ENCODE measurements around the gene PRDM2. TPM values are rescaled to one million over a fixed set of nuclear protein-coding genes. Genes with fewer than 3 reads are reported as not detected.

The PRDM2 gene
- total RNA-seq, 2 experiments from 2014 or later, result 48.5 to 61.0 TPM

GRCh38 chr1:13799502-13800283 is 99.7 kb downstream of the PRDM2 start:
- POLR2A ChIA-PET, result no interaction called here
- CTCF ChIA-PET, result no interaction called here

GRCh38 chr1:13801232-13801631 is 101.2 kb downstream of the PRDM2 start:
- POLR2A ChIA-PET, result no interaction called here
- CTCF ChIA-PET, result no interaction called here

- CTCF ChIA-PET, result no interaction called here
- POLR2A ChIA-PET, result no interaction called here
These were observed 101.9 kb downstream of the PRDM2 start for GRCh38 chr1:13801655-13802486.

GRCh38 chr1:13802782-13803545 is 103.0 kb downstream of the PRDM2 start:
- POLR2A ChIA-PET, result no interaction called here
- CTCF ChIA-PET, result no interaction called here

- POLR2A ChIA-PET, result no interaction called here
- CTCF ChIA-PET, result no interaction called here
These were observed 103.7 kb downstream of the PRDM2 start for GRCh38 chr1:13803546-13804239.

- CTCF ChIA-PET, result no interaction called here
These were observed 104.2 kb downstream of the PRDM2 start for GRCh38 chr1:13804240-13804633.

GRCh38 chr1:13805431-13805830 is 105.4 kb downstream of the PRDM2 start:
- CTCF ChIA-PET, result interaction anchor here (0.6 to 0.8 kb wide), 2 partner anchors 139 to 422 kb away, joined by 3 read pairs; no protein-coding TSS in a partner anchor
- POLR2A ChIA-PET, result no interaction called here

More at GRCh38 chr1:13804240-13804633, 104.2 kb downstream of the PRDM2 start:
- POLR2A ChIA-PET, result no interaction called here

- ChIA-PET POLR2A (no interaction called here), CTCF (interaction anchor here (0.6 kb wide), 1 partner anchor 423 kb away, joined by 3 read pairs; no protein-coding TSS in a partner anchor)
These were observed 106.1 kb downstream of the PRDM2 start for GRCh38 chr1:13806108-13806507.

GRCh38 chr1:13807209-13807608 is 107.2 kb downstream of the PRDM2 start:
- CTCF ChIA-PET, result no interaction called here
- POLR2A ChIA-PET, result no interaction called here

GRCh38 chr1:13808729-13809131 is 108.7 kb downstream of the PRDM2 start:
- ChIA-PET POLR2A (interaction anchor here (0.6 kb wide), 1 partner anchor 78 kb away, joined by 4 read pairs; no protein-coding TSS in a partner anchor), CTCF (no interaction called here)

GRCh38 chr1:13809461-13810159 is 109.6 kb downstream of the PRDM2 start:
- ChIA-PET POLR2A (interaction anchor here (0.6 kb wide), 1 partner anchor 79 kb away, joined by 4 read pairs; no protein-coding TSS in a partner anchor), CTCF (no interaction called here)

- POLR2A ChIA-PET, result no interaction called here
- CTCF ChIA-PET, result interaction anchor here (1.2 kb wide), 1 partner anchor 141 kb away, joined by 3 read pairs; no protein-coding TSS in a partner anchor
These were observed 112.7 kb downstream of the PRDM2 start for GRCh38 chr1:13812456-13813397.

GRCh38 chr1:13813398-13814012 is 113.5 kb downstream of the PRDM2 start:
- ChIA-PET POLR2A (no interaction called here), CTCF (interaction anchor here (1.2 kb wide), 1 partner anchor 142 kb away, joined by 3 read pairs; no protein-coding TSS in a partner anchor)

GRCh38 chr1:13814131-13814530 is 114.1 kb downstream of the PRDM2 start:
- ChIA-PET CTCF (interaction anchor here (1.2 kb wide), 1 partner anchor 143 kb away, joined by 3 read pairs; no protein-coding TSS in a partner anchor), POLR2A (no interaction called here)

GRCh38 chr1:13816016-13816760 is 116.2 kb downstream of the PRDM2 start:
- CTCF ChIA-PET, result interaction anchor here (1.4 kb wide), 1 partner anchor 13 kb away, joined by 4 read pairs; no protein-coding TSS in a partner anchor
- POLR2A ChIA-PET, result no interaction called here

- POLR2A ChIA-PET, result no interaction called here
These were observed 117.9 kb downstream of the PRDM2 start for GRCh38 chr1:13817906-13818305.

GRCh38 chr1:13818926-13819325 is 118.9 kb downstream of the PRDM2 start:
- POLR2A ChIA-PET, result no interaction called here
- CTCF ChIA-PET, result no interaction called here

More at GRCh38 chr1:13817906-13818305, 117.9 kb downstream of the PRDM2 start:
- CTCF ChIA-PET, result no interaction called here
